Adrenal gland (tissue), 5 donors: ENCODE data around the gene KLF17.

Experiments
- CTCF ChIP-seq, 6 experiments: fragments of 450-650 bp in 4 of 6; fragments of 200-600 bp in 2 of 6; sonication (generic) in 1 of 6; IDR thresholded peaks; 1 replicate in 5 of 6; 2 replicates in 1 of 6; pipeline versions ENCODE4 v1.5.1 to v1.8.0; 2016 to 2021; ENCODE audit warnings: antibody characterized with exemption in 6 of 6, mild to moderate bottlenecking in 2 of 6, moderate library complexity in 1 of 6
- POLR2A ChIP-seq, 2 donors: fragments of 450-650 bp; IDR thresholded peaks; one replicate each; pipeline ENCODE4 v1.6.1; 2017; ENCODE audit warnings: antibody characterized with exemption in 2 of 2, mild to moderate bottlenecking in 2 of 2, moderate library complexity in 1 of 2
- donor health status: DM: no; HTN: no; CAD: no.

- TF ChIP-seq POLR2A (IDR thresholded peaks at IDR 0.05) (no peak), CTCF (IDR thresholded peaks at IDR 0.05) (no peak)
Measured at GRCh38 chr1:44154049-44154448, 35.4 kb downstream of the KLF17 start.
